Measurements from ENCODE around the gene FAM120A. TPM values are rescaled to one million over a fixed set of nuclear protein-coding genes. Genes with fewer than 3 reads are reported as not detected.

Gene FAM120A
- total RNA-seq, 1 experiment from 2014 or later: 73.3 TPM

DNA sequence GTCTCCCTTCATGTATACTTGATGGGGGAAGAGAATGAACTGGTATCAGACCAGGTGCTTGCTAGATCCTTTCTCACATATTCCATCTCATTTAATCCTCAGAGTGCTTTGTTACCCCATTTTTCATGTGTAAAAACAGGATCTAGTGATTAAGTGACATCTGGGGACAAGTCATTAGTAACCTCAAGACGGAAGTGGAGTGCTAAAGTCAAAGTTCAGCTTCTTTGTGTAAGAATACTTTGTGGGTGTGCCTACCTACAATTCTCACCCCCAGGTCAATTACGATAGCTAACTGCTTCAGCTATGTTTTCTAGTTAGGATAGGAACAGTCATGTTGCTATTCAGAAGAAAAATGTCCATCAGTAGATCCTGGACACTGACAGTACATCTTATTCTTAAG lies 5.0 kb downstream of the FAM120A start:
- peaks cover 29% of the 10 kb centered on the region for H3K36me3 ChIP-seq
- H3K4me3 ChIP-seq: no peak overlapping the region
- no peak overlapping the region for H3K27ac ChIP-seq
- H3K4me1 ChIP-seq (replicated peaks): peaks cover 7% of the 10 kb centered on the region
- no peaks in the 10 kb centered on the region for H3K9me3 ChIP-seq (replicated peaks)
- DNase-seq (ENCODE audit: low read depth in 1 of 2, low spot score in 2 of 2): no peak
- no peaks in the 10 kb centered on the region for H3K27me3 ChIP-seq (replicated peaks)

- peaks cover 7% of the 10 kb centered on the region for H3K4me1 ChIP-seq (replicated peaks)
- no peaks in the 10 kb centered on the region for H3K27me3 ChIP-seq (replicated peaks)
- H3K4me3 ChIP-seq: no peak overlapping the region
- no peaks in the 10 kb centered on the region for H3K9me3 ChIP-seq (replicated peaks)
- DNase-seq (ENCODE audit: low read depth in 1 of 2, low spot score in 2 of 2): no peak
- H3K27ac ChIP-seq: no peak overlapping the region
- H3K36me3 ChIP-seq: peaks cover 27% of the 10 kb centered on the region
These were observed 5.5 kb downstream of the FAM120A start for GRCh38 chr9:93457006-93457405.

DNA sequence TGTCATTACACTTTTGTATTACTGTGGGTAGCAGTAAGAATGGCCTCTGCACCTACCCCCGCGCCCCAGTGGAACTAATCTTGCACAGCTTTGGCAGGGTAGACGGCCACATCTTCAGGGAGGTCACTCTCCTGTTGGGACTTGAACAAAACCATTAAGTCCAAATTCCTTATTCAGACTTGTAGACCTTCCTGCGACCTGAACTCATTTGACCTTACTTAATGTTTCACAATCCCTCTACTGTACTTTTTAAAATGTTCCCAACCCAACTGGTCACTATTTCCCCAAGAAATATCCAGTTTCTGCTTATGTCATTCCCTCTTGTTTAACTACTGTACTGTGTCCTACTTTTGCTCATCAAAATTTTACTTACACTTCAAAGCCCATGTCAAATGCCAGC lies 7.2 kb downstream of the FAM120A start:
- Histone ChIP-seq H3K4me1 (replicated peaks) (peaks cover 7% of the 10 kb centered on the region), H3K36me3 (peaks cover 16% of the 10 kb centered on the region), H3K27me3 (replicated peaks) (no peaks in the 10 kb centered on the region), H3K4me3 (no peak overlapping the region), H3K9me3 (replicated peaks) (no peaks in the 10 kb centered on the region), H3K27ac (no peak overlapping the region)
- DNase-seq (ENCODE audit: low read depth in 1 of 2, low spot score in 2 of 2): no peak

GRCh38 chr9:93459432-93459847 lies 8.0 kb downstream of the FAM120A start:
- H3K27ac ChIP-seq: no peak overlapping the region
- H3K36me3 ChIP-seq: peaks cover 9% of the 10 kb centered on the region
- peaks cover under 1% of the 10 kb centered on the region; the same call in 1 of the 2 replicates for H3K4me1 ChIP-seq (replicated peaks)
- DNase-seq (ENCODE audit: low read depth in 1 of 2, low spot score in 2 of 2): no peak
- no peaks in the 10 kb centered on the region for H3K27me3 ChIP-seq (replicated peaks)
- no peaks in the 10 kb centered on the region for H3K9me3 ChIP-seq (replicated peaks)
- no peak overlapping the region for H3K4me3 ChIP-seq

GRCh38 chr9:93460689-93461413 lies 9.4 kb downstream of the FAM120A start:
- Histone ChIP-seq H3K4me1 (replicated peaks) (no peaks in the 10 kb centered on the region), H3K27ac (no peak overlapping the region), H3K9me3 (replicated peaks) (no peaks in the 10 kb centered on the region), H3K36me3 (no peaks in the 10 kb centered on the region; the same call in 1 of the 2 replicates), H3K27me3 (replicated peaks) (no peaks in the 10 kb centered on the region), H3K4me3 (no peak overlapping the region)
- no peak for DNase-seq (ENCODE audit: low read depth in 1 of 2, low spot score in 2 of 2)

DNA sequence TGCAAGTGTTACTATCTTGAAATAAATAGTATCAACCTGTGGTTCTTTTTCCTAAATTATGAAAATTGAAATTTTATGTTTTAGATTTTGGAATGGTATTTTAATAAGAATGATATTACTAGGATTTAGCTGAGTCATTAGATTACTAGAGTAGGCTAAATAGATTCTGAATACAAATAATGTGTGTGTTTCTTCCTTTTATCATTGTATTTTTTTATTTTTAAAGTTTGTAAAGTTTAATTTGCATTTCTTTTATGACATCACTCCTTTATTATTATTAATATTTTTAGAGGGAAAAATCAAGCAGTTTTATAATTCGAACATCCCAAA lies 9.9 kb downstream of the FAM120A start:
- no peak overlapping the region for H3K27ac ChIP-seq
- peaks cover under 1% of the 10 kb centered on the region; the same call in 1 of the 2 replicates for H3K4me1 ChIP-seq (replicated peaks)
- H3K27me3 ChIP-seq (replicated peaks): no peaks in the 10 kb centered on the region
- no peaks in the 10 kb centered on the region; the same call in 1 of the 2 replicates for H3K36me3 ChIP-seq
- H3K9me3 ChIP-seq (replicated peaks): no peaks in the 10 kb centered on the region
- DNase-seq (ENCODE audit: low read depth in 1 of 2, low spot score in 2 of 2): no peak
- no peak overlapping the region for H3K4me3 ChIP-seq

DNA sequence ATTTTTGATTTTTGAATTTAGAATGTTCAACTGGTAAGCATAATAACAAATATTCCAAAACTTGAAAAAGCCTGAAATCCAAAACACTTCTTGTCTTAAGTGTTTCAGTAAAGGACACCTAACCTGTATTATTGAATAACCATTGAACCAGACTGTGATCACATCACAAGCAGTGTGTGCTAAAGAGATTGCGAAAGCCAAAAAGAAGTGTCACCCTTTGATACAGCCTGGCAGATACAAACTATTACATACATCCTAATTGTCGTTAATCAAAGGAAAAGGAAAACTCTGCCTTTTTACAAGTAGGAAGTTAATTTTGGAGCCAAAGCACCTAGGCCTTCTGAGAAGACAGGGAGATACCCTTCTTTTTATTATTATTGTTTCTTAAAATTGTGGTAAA lies 10.3 kb downstream of the FAM120A start:
- DNase-seq (ENCODE audit: low read depth in 1 of 2, low spot score in 2 of 2): no peak
- Histone ChIP-seq H3K27ac (no peak overlapping the region), H3K36me3 (no peaks in the 10 kb centered on the region; the same call in 1 of the 2 replicates), H3K27me3 (replicated peaks) (no peaks in the 10 kb centered on the region), H3K4me3 (no peak overlapping the region), H3K4me1 (replicated peaks) (peaks cover 4% of the 10 kb centered on the region), H3K9me3 (replicated peaks) (no peaks in the 10 kb centered on the region)

- H3K27me3 ChIP-seq (replicated peaks): no peaks in the 10 kb centered on the region
These were observed 12.3 kb downstream of the FAM120A start for GRCh38 chr9:93463638-93464248.

DNA sequence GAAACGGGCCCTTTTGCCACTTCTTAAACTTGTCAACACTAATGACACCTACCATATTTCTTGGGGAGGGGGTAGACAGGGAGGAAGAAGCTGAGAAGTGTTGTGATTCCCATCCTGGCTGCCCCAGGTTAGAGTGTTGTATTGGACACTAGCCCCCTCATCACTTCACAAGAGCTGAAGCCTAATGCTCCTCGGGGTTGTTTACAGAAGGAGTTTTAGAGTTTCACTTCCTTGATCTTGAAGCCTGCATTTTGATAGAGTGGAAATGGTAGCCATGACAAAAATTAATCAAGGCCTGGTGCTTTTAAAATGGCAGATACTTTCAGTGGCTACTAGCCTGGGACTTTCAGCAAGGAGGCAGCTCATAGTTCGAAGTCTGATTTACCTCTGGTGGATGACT lies 12.9 kb downstream of the FAM120A start:
- Histone ChIP-seq H3K4me3 (no peak overlapping the region), H3K27ac (no peak overlapping the region), H3K27me3 (replicated peaks) (no peaks in the 10 kb centered on the region), H3K9me3 (replicated peaks) (no peaks in the 10 kb centered on the region), H3K36me3 (no peaks in the 10 kb centered on the region; the same call in 1 of the 2 replicates), H3K4me1 (replicated peaks) (peaks cover 18% of the 10 kb centered on the region)
- DNase-seq (ENCODE audit: low read depth in 1 of 2, low spot score in 2 of 2): no peak

More at GRCh38 chr9:93463638-93464248, 12.3 kb downstream of the FAM120A start:
- H3K4me3 ChIP-seq: no peak overlapping the region
- no peak overlapping the region for H3K27ac ChIP-seq
- DNase-seq (ENCODE audit: low read depth in 1 of 2, low spot score in 2 of 2): no peak
- H3K9me3 ChIP-seq (replicated peaks): no peaks in the 10 kb centered on the region
- peaks cover 13% of the 10 kb centered on the region for H3K4me1 ChIP-seq (replicated peaks)
- H3K36me3 ChIP-seq: no peaks in the 10 kb centered on the region; the same call in 1 of the 2 replicates

GRCh38 chr9:93464876-93465275 lies 13.4 kb downstream of the FAM120A start:
- no peak overlapping the region for H3K27ac ChIP-seq

DNA sequence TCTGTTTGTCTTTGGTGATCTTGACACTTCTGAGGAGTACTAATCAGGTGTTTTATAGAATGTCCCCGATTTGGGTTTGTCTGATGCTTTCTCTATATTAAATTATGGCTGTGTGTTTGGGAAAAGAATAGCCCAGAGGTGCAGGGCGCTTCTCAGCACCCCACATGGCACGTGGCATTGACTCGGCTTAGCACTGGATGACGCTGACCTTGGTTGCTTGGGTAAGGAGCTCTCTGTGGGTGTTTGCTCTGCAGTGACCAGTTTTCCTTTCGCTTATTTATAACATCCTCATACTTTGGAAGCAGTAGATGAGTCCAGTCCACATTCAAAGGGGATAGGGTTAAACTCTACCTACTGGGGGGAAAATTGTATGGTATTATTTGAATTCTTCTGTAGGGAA lies 14.4 kb downstream of the FAM120A start:
- H3K4me3 ChIP-seq: no peak overlapping the region
- H3K27me3 ChIP-seq (replicated peaks): no peaks in the 10 kb centered on the region
- DNase-seq (ENCODE audit: low read depth in 1 of 2, low spot score in 2 of 2): no peak
- H3K27ac ChIP-seq: no peak overlapping the region
- H3K9me3 ChIP-seq (replicated peaks): no peaks in the 10 kb centered on the region
- H3K4me1 ChIP-seq (replicated peaks): peaks cover 18% of the 10 kb centered on the region
- H3K36me3 ChIP-seq: no peaks in the 10 kb centered on the region; the same call in 1 of the 2 replicates

More at GRCh38 chr9:93464876-93465275, 13.4 kb downstream of the FAM120A start:
- no peaks in the 10 kb centered on the region for H3K9me3 ChIP-seq (replicated peaks)
- peaks cover 18% of the 10 kb centered on the region for H3K4me1 ChIP-seq (replicated peaks)
- H3K4me3 ChIP-seq: no peak overlapping the region
- DNase-seq (ENCODE audit: low read depth in 1 of 2, low spot score in 2 of 2): no peak
- no peaks in the 10 kb centered on the region; the same call in 1 of the 2 replicates for H3K36me3 ChIP-seq
- H3K27me3 ChIP-seq (replicated peaks): no peaks in the 10 kb centered on the region

DNA sequence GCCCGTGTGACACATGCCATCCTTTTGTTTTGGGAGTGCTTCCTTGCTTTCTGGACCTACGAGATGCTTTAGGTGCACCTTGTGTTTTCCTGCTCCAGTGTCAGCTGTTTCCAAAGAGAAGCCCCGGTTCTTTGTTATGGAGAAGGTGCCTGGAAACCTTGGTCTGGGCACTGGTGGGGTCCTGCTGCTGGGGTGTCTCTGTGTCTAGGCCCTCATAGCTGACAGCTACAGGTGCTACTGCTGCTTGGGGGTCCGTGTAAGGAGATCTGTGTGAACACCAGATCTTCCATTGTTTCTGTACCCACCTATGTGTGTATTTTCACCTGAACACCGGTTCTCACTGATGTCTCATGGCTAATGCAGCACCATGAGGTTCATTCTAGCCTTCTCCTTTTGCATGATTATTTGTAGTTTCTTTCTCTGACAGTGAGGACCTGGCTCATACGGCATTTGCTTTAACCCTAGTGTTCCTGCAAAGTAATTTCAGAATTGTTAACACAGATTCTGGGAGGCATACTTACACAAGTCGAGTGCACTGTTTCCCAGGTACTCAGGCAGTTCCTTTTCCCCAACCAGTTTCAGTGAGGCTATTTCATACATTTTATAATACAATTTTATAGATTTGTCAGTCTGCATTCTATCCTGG lies 15.1 kb downstream of the FAM120A start:
- no peak overlapping the region for H3K27ac ChIP-seq
- H3K4me3 ChIP-seq: no peak overlapping the region
- DNase-seq (ENCODE audit: low read depth in 1 of 2, low spot score in 2 of 2): no peak
- peaks cover 18% of the 10 kb centered on the region for H3K4me1 ChIP-seq (replicated peaks)
- H3K36me3 ChIP-seq: peaks cover 5% of the 10 kb centered on the region; the same call in 1 of the 2 replicates
- H3K27me3 ChIP-seq (replicated peaks): no peaks in the 10 kb centered on the region
- no peaks in the 10 kb centered on the region for H3K9me3 ChIP-seq (replicated peaks)

- H3K4me1 ChIP-seq (replicated peaks): peaks cover 18% of the 10 kb centered on the region
- H3K27me3 ChIP-seq (replicated peaks): no peaks in the 10 kb centered on the region
- H3K4me3 ChIP-seq: no peak overlapping the region
- DNase-seq (ENCODE audit: low read depth in 1 of 2, low spot score in 2 of 2): peak in 1 of 2 experiments; percentile 23
- no peaks in the 10 kb centered on the region for H3K9me3 ChIP-seq (replicated peaks)
- peaks cover 8% of the 10 kb centered on the region; the same call in 1 of the 2 replicates for H3K36me3 ChIP-seq
- no peak overlapping the region for H3K27ac ChIP-seq
These were observed 15.6 kb downstream of the FAM120A start for GRCh38 chr9:93467062-93467416.

DNA sequence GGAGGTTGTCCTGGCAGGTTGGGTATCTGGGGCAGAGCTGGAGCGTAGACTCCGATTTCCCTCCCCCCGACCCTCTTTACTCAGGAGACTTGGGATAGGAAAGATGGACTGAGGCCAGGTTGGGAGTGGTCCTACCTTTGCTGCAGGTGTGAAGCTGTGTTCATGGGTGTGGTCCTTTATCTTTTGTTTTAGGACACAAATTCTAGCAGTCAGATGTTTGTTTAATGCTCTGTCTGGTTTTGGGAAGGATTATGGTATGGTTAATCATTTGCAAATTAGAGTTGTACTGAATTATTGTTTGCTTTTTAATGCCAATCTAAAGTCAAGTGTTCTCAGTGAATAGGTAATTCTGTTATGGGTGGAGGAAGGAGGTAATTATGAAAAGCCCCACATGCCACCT lies 16.0 kb downstream of the FAM120A start:
- H3K27ac ChIP-seq: no peak overlapping the region
- no peaks in the 10 kb centered on the region for H3K27me3 ChIP-seq (replicated peaks)
- peaks cover 18% of the 10 kb centered on the region for H3K4me1 ChIP-seq (replicated peaks)
- DNase-seq (ENCODE audit: low read depth in 1 of 2, low spot score in 2 of 2): no peak
- H3K9me3 ChIP-seq (replicated peaks): no peaks in the 10 kb centered on the region
- H3K4me3 ChIP-seq: no peak overlapping the region
- H3K36me3 ChIP-seq: peaks cover 9% of the 10 kb centered on the region; the same call in 1 of the 2 replicates

Measured in SJSA1 (cell line).